GM20000 (cell line): ENCODE results near the gene SLC12A3.
A peak's percentile ranks its signal among the peaks of the same experiment; 100 is the strongest.

Experiments used
- DNase-seq: peaks from one replicate; pipeline ENCODE4 v3.0.0; 2012; ENCODE audit warnings: low spot score
- CTCF ChIP-seq: IDR thresholded peaks from 2 replicates; pipeline ENCODE4 v1.5.1; 2012; ENCODE audit warnings: mild to moderate bottlenecking, control low read depth; ENCODE audit errors: extremely low read depth, missing control alignments

SLC12A3 gene

GRCh38 chr16:56915336-56916119, 50.5 kb downstream of the SLC12A3 start:
- TF ChIP-seq CTCF, result no peak
- DNase-seq, result no peak

- TF ChIP-seq CTCF, result no peak
- peak; percentile 71 for DNase-seq
Measured at GRCh38 chr16:56916571-56917403, 51.8 kb downstream of the SLC12A3 start.

GRCh38 chr16:56918467-56919012, 53.5 kb downstream of the SLC12A3 start:
- DNase-seq, result no peak
- TF ChIP-seq CTCF, result no peak

- TF ChIP-seq CTCF, result no peak
- no peak for DNase-seq
Measured at GRCh38 chr16:56919099-56919800, 54.2 kb downstream of the SLC12A3 start.

DNA sequence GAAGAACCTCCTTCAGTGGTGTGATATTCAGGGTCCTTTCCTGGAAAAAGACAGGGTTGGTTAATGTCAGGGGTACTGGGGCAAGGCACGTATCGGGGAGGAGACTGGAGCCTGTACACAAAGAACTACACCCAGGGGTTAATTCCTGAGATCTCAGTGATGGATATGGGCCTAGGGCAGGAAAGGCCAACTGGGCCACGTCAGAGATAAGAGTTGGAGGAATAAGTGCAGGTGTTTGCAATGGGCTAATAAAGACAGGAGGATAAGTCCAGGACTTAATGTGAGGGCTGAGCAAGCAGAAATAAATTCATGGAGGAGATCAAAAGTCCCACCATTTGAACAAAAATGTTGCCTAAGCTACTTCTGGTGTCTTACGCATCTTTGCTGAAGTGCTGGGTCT, 56.6 kb downstream of the SLC12A3 start:
- TF ChIP-seq CTCF, result no peak
- DNase-seq, result no peak

GRCh38 chr16:56923481-56924091, 58.6 kb downstream of the SLC12A3 start:
- DNase-seq, result no peak
- TF ChIP-seq CTCF, result no peak
